GM12874 (cell line): ENCODE measurements around the gene RACGAP1.

Source experiments
- CTCF ChIP-seq: IDR thresholded peaks from 2 replicates; pipeline ENCODE4 v1.5.1; 2011; ENCODE audit warnings: low read depth, mild to moderate bottlenecking, control low read depth, low read length, moderate library complexity; ENCODE audit not compliant: insufficient read depth

RACGAP1 gene

GRCh38 chr12:50047693-50048250, 22.5 kb upstream of the RACGAP1 start:
- no peak for TF ChIP-seq CTCF

- TF ChIP-seq CTCF = no peak
Measured at GRCh38 chr12:50043854-50044253, 18.6 kb upstream of the RACGAP1 start.

GRCh38 chr12:50043308-50043707, 18.0 kb upstream of the RACGAP1 start:
- no peak for TF ChIP-seq CTCF

GRCh38 chr12:50042693-50043092, 17.4 kb upstream of the RACGAP1 start:
- no peak for TF ChIP-seq CTCF

GRCh38 chr12:50041962-50042361, 16.7 kb upstream of the RACGAP1 start:
- TF ChIP-seq CTCF = no peak

GRCh38 chr12:50041062-50041860, 16.0 kb upstream of the RACGAP1 start:
- TF ChIP-seq CTCF = no peak

- no peak for TF ChIP-seq CTCF
Measured at GRCh38 chr12:50040657-50041056, 15.4 kb upstream of the RACGAP1 start.
